Measurements from ENCODE around the gene TOR4A. TPM values are rescaled to one million over a fixed set of nuclear protein-coding genes. Genes with fewer than 3 reads are reported as not detected.

TOR4A gene
- total and polyA plus RNA-seq, 2 experiments from 2014 or later: 2.0 to 19.0 TPM

DNA sequence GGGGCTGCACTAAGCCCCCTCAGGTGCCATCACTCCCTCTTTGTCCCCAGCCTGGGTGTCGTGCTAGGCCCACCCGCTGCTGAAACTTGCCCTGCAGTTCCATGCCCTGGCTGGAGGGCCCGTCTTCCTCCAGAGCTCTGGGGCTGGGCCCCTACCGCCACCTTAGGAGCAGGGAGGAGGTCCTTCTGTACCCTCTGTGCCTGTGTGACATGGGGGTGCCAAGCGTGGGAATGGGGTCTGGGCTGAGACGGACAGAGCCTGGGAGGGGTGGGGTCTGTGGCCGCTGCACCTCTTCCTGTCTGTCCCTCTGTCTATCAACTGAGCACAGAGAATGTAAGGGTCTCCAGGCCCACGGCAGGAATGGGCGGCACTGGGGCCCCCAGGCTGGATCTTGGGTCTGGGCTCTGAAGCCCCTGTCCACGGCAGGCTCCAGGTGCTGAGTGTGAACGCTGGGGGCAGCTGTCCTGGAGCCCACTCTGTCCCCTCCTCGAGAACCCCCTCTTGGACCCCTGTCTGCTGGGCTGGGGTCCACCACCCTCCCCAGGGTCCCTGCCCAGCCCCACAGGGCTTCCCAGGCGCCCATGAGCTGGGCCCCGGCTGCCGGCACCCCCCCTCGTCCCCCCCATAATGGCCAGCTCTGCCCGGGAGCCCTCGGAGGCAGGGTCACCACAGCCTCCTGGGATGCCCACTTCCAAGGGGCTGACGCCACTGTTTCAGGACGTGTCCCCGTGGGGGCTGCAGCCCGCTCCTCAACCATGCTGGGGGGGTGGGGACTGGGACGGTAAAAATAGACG is 40.4 kb downstream of the TOR4A start (continued):
- TF ChIP-seq, protein P1, sequence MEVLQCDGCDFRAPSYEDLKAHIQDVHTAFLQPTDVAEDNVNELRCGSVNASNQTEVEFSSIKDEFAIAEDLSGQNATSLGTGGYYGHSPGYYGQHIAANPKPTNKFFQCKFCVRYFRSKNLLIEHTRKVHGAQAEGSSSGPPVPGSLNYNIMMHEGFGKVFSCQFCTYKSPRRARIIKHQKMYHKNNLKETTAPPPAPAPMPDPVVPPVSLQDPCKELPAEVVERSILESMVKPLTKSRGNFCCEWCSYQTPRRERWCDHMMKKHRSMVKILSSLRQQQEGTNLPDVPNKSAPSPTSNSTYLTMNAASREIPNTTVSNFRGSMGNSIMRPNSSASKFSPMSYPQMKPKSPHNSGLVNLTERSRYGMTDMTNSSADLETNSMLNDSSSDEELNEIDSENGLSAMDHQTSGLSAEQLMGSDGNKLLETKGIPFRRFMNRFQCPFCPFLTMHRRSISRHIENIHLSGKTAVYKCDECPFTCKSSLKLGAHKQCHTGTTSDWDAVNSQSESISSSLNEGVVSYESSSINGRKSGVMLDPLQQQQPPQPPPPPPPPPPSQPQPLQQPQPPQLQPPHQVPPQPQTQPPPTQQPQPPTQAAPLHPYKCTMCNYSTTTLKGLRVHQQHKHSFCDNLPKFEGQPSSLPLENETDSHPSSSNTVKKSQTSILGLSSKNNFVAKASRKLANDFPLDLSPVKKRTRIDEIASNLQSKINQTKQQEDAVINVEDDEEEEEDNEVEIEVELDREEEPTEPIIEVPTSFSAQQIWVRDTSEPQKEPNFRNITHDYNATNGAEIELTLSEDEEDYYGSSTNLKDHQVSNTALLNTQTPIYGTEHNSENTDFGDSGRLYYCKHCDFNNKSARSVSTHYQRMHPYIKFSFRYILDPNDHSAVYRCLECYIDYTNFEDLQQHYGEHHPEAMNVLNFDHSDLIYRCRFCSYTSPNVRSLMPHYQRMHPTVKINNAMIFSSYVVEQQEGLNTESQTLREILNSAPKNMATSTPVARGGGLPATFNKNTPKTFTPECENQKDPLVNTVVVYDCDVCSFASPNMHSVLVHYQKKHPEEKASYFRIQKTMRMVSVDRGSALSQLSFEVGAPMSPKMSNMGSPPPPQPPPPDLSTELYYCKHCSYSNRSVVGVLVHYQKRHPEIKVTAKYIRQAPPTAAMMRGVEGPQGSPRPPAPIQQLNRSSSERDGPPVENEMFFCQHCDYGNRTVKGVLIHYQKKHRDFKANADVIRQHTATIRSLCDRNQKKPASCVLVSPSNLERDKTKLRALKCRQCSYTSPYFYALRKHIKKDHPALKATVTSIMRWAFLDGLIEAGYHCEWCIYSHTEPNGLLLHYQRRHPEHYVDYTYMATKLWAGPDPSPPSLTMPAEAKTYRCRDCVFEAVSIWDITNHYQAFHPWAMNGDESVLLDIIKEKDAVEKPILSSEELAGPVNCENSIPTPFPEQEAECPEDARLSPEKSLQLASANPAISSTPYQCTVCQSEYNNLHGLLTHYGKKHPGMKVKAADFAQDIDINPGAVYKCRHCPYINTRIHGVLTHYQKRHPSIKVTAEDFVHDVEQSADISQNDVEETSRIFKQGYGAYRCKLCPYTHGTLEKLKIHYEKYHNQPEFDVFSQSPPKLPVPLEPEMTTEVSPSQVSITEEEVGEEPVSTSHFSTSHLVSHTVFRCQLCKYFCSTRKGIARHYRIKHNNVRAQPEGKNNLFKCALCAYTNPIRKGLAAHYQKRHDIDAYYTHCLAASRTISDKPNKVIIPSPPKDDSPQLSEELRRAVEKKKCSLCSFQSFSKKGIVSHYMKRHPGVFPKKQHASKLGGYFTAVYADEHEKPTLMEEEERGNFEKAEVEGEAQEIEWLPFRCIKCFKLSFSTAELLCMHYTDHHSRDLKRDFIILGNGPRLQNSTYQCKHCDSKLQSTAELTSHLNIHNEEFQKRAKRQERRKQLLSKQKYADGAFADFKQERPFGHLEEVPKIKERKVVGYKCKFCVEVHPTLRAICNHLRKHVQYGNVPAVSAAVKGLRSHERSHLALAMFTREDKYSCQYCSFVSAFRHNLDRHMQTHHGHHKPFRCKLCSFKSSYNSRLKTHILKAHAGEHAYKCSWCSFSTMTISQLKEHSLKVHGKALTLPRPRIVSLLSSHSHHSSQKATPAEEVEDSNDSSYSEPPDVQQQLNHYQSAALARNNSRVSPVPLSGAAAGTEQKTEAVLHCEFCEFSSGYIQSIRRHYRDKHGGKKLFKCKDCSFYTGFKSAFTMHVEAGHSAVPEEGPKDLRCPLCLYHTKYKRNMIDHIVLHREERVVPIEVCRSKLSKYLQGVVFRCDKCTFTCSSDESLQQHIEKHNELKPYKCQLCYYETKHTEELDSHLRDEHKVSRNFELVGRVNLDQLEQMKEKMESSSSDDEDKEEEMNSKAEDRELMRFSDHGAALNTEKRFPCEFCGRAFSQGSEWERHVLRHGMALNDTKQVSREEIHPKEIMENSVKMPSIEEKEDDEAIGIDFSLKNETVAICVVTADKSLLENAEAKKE (CRISPR knock-in tag; IDR thresholded peaks at IDR 0.05): no peak
- TF ChIP-seq JUNB (IDR thresholded peaks at IDR 0.05; ENCODE audit: unreplicated experiment) (no peak), EZH2 (IDR thresholded peaks at IDR 0.05; ENCODE audit: low read depth, unreplicated experiment) (no peak), CREB1 (CRISPR knock-in tag; IDR thresholded peaks at IDR 0.05; ENCODE audit: low read depth) (no peak), ZNF114 (CRISPR knock-in tag; IDR thresholded peaks at IDR 0.05) (no peak), STAT1 (IDR thresholded peaks at IDR 0.05; ENCODE audit: unreplicated experiment) (no peak)
- TF ChIP-seq, protein P2, sequence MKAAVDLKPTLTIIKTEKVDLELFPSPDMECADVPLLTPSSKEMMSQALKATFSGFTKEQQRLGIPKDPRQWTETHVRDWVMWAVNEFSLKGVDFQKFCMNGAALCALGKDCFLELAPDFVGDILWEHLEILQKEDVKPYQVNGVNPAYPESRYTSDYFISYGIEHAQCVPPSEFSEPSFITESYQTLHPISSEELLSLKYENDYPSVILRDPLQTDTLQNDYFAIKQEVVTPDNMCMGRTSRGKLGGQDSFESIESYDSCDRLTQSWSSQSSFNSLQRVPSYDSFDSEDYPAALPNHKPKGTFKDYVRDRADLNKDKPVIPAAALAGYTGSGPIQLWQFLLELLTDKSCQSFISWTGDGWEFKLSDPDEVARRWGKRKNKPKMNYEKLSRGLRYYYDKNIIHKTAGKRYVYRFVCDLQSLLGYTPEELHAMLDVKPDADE (IDR thresholded peaks at IDR 0.05): no peak
- TF ChIP-seq, protein P3, sequence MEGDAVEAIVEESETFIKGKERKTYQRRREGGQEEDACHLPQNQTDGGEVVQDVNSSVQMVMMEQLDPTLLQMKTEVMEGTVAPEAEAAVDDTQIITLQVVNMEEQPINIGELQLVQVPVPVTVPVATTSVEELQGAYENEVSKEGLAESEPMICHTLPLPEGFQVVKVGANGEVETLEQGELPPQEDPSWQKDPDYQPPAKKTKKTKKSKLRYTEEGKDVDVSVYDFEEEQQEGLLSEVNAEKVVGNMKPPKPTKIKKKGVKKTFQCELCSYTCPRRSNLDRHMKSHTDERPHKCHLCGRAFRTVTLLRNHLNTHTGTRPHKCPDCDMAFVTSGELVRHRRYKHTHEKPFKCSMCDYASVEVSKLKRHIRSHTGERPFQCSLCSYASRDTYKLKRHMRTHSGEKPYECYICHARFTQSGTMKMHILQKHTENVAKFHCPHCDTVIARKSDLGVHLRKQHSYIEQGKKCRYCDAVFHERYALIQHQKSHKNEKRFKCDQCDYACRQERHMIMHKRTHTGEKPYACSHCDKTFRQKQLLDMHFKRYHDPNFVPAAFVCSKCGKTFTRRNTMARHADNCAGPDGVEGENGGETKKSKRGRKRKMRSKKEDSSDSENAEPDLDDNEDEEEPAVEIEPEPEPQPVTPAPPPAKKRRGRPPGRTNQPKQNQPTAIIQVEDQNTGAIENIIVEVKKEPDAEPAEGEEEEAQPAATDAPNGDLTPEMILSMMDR (conservative IDR thresholded peaks at IDR 0.05; ENCODE audit: low read depth in 2 of 2): no peak
- TF ChIP-seq, protein P4, sequence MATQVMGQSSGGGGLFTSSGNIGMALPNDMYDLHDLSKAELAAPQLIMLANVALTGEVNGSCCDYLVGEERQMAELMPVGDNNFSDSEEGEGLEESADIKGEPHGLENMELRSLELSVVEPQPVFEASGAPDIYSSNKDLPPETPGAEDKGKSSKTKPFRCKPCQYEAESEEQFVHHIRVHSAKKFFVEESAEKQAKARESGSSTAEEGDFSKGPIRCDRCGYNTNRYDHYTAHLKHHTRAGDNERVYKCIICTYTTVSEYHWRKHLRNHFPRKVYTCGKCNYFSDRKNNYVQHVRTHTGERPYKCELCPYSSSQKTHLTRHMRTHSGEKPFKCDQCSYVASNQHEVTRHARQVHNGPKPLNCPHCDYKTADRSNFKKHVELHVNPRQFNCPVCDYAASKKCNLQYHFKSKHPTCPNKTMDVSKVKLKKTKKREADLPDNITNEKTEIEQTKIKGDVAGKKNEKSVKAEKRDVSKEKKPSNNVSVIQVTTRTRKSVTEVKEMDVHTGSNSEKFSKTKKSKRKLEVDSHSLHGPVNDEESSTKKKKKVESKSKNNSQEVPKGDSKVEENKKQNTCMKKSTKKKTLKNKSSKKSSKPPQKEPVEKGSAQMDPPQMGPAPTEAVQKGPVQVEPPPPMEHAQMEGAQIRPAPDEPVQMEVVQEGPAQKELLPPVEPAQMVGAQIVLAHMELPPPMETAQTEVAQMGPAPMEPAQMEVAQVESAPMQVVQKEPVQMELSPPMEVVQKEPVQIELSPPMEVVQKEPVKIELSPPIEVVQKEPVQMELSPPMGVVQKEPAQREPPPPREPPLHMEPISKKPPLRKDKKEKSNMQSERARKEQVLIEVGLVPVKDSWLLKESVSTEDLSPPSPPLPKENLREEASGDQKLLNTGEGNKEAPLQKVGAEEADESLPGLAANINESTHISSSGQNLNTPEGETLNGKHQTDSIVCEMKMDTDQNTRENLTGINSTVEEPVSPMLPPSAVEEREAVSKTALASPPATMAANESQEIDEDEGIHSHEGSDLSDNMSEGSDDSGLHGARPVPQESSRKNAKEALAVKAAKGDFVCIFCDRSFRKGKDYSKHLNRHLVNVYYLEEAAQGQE (IDR thresholded peaks at IDR 0.05; ENCODE audit: unreplicated experiment): no peak

All from GM23338 (cell line).